Right atrium auricular region (tissue), 2 donors: ENCODE data around the gene BEAN1. TPM values are rescaled to one million over a fixed set of nuclear protein-coding genes. Genes with fewer than 3 reads are reported as not detected.

Experiments
- DNase-seq: peaks from one replicate; pipeline ENCODE4 v3.0.0-alpha.2; 2019; ENCODE audit warnings: low spot score
- H3K27ac ChIP-seq, 2 donors: fragments of 200-600 bp; sonication (generic); 1 replicate in 1 of 2; 2 replicates in 1 of 2; pipeline ENCODE4 v1.5.1; 2016 to 2019
- H3K27me3 ChIP-seq, 2 donors: fragments of 200-600 bp; sonication (generic); one replicate each; pipeline versions ENCODE4 v1.5.1 to v1.6.0; 2017 to 2019
- H3K36me3 ChIP-seq: fragments of 200-600 bp; sonication (generic); one replicate; pipeline ENCODE4 v1.5.1; 2016
- H3K4me1 ChIP-seq, 2 donors: fragments of 200-600 bp; sonication (generic); one replicate each; pipeline versions ENCODE4 v1.5.1 to v1.6.0; 2017 to 2019
- H3K4me3 ChIP-seq, 2 donors: fragments of 200-600 bp; sonication (generic); 1 replicate in 1 of 2; 2 replicates in 1 of 2; pipeline ENCODE4 v1.5.1; 2017 to 2019; ENCODE audit warnings: mild to moderate bottlenecking in 1 of 2, moderate library complexity in 1 of 2
- H3K9me3 ChIP-seq, 2 donors: fragments of 200-600 bp; sonication (generic); one replicate each; pipeline ENCODE4 v1.5.1; 2019
- total RNA-seq, 2 donors: library from RNA; depleted of rRNA; stranded (reverse); fragments of >200 nt; gene quantifications; one replicate each; pipeline ENCODE4 v1.1.0, GENCODE V29; 2016
- TF ChIP-seq, protein P1 (sequence below), 2 donors: fragments of 200-600 bp; sonication (generic); IDR thresholded peaks; one replicate each; pipeline ENCODE4 v1.5.1; 2019; ENCODE audit warnings: antibody characterized with exemption in 2 of 2

The BEAN1 gene
- total RNA-seq, 2 donors from 2014 or later = 0.48 to 0.75 TPM

DNA sequence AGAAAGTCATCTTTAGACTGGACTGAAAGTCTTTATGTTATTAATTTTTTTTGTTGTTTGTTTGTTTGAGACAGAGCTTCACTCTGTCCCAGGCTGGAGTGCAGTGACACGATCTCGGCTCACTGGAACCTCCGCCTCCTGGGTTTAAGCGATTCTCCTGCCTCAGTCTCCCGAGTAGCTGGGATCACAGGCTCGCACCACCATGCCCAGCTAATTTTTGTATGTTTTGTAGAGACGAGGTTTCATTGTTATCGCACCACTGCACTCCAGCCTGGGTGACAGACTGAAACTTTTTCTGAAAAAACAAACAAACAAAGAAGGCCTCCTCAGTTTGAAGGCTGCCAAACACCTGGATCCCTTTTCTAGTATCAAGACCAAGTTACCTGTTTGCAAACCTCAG lies 4.7 kb downstream of the BEAN1 start:
- Histone ChIP-seq H3K36me3 (no peaks in the 10 kb centered on the region), H3K27ac (no peak overlapping the region), H3K4me3 (no peak overlapping the region), H3K27me3 (no peaks in the 10 kb centered on the region), H3K4me1 (peaks cover 0 to 13% of the 10 kb centered on the region in 2 donors), H3K9me3 (no peaks in the 10 kb centered on the region)
- TF ChIP-seq, protein P1, sequence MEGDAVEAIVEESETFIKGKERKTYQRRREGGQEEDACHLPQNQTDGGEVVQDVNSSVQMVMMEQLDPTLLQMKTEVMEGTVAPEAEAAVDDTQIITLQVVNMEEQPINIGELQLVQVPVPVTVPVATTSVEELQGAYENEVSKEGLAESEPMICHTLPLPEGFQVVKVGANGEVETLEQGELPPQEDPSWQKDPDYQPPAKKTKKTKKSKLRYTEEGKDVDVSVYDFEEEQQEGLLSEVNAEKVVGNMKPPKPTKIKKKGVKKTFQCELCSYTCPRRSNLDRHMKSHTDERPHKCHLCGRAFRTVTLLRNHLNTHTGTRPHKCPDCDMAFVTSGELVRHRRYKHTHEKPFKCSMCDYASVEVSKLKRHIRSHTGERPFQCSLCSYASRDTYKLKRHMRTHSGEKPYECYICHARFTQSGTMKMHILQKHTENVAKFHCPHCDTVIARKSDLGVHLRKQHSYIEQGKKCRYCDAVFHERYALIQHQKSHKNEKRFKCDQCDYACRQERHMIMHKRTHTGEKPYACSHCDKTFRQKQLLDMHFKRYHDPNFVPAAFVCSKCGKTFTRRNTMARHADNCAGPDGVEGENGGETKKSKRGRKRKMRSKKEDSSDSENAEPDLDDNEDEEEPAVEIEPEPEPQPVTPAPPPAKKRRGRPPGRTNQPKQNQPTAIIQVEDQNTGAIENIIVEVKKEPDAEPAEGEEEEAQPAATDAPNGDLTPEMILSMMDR (IDR thresholded peaks at IDR 0.05) = no peak
- DNase-seq = no peak

DNA sequence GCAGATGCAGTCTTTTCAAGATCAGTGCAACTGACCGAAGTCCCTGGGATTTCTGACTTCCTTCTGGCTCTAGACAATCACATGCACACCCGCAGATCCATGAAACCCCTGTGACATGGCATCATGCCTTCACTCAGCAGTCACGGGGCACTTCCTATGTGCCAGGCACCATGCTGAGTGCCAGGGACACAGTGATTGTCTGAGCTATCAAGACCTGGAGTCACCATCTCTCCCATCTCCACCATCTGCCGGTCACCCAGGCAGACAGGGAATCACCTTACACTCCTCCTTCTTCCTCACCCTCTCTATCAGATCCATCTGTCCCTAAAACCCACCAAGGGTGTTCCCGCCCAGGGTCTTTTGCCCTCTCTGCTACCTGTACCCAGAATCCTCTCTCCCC lies 5.3 kb downstream of the BEAN1 start:
- no peaks in the 10 kb centered on the region for H3K36me3 ChIP-seq
- no peak for DNase-seq
- no peaks in the 10 kb centered on the region for H3K27me3 ChIP-seq
- H3K4me3 ChIP-seq = no peak overlapping the region
- H3K9me3 ChIP-seq = no peaks in the 10 kb centered on the region
- TF ChIP-seq, protein P1 (IDR thresholded peaks at IDR 0.05) = no peak
- H3K4me1 ChIP-seq = peaks cover 0 to 13% of the 10 kb centered on the region in 2 donors
- H3K27ac ChIP-seq = no peak overlapping the region

DNA sequence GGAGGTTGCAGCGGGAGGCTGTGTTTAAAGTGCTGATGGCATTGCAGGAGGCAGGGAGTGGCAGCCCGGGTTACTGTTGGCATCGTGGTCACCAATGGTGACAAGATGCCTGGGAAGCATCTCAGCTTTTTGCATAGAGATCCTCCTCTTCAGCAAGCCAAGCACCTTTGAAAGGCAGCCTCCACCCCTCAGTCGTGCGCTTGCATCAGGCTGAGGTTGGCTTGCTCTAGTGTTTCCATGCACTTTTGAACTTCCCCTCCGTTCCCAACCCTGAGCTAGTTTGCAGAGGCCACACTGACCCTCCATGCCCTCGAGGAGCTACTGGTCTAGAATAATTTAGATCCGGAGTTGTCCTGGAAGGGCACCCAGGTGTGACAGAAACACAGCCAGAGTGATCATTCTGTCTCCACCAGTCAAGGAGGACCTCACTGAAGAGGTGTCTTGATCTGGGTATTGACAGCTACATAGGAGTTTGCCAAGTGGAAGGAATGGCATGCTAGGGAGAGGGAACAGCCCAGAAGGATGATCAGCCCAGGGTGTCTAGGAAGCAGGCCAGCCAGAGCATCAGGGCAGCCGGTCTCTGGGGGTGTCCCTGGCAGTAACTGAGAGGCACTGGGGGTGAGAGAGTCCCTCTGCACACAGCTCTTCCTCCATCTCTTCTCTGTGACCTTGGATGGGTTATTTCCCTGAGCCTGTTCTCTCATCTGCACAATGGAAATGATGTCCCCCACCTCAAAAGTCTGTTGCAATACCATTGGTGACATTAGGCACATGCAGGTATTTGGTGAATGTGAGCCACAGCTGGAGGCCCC lies 7.7 kb downstream of the BEAN1 start:
- TF ChIP-seq, protein P1 (IDR thresholded peaks at IDR 0.05) = no peak
- H3K27me3 ChIP-seq = no peaks in the 10 kb centered on the region
- H3K27ac ChIP-seq = no peak overlapping the region
- no peak for DNase-seq
- H3K36me3 ChIP-seq = no peaks in the 10 kb centered on the region
- no peaks in the 10 kb centered on the region for H3K4me1 ChIP-seq
- H3K9me3 ChIP-seq = no peaks in the 10 kb centered on the region
- H3K4me3 ChIP-seq = no peak overlapping the region

DNA sequence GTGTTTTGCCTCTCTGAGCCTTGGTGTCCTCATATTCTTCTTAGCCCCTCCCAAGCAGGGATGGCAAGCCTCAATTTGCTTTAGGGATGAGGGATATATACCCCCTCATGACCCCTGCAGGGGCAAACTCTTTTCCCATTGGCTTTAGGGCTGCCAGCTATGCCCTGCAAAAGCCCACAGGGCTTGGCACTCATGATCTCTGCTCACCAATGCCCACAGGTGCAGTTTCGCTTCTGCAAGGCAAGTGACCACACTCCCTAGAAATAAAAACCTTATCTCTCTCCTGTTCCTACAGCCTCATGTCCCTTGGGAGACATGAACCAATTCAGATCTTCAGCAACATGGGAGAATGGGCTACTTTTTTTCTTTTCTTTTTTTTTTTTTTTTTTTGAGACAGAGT lies 8.8 kb downstream of the BEAN1 start:
- no peak overlapping the region for H3K27ac ChIP-seq
- no peak overlapping the region for H3K4me3 ChIP-seq
- H3K36me3 ChIP-seq = no peaks in the 10 kb centered on the region
- H3K9me3 ChIP-seq = no peaks in the 10 kb centered on the region
- TF ChIP-seq, protein P1 (IDR thresholded peaks at IDR 0.05) = no peak
- no peaks in the 10 kb centered on the region for H3K27me3 ChIP-seq
- DNase-seq = no peak
- no peaks in the 10 kb centered on the region for H3K4me1 ChIP-seq

DNA sequence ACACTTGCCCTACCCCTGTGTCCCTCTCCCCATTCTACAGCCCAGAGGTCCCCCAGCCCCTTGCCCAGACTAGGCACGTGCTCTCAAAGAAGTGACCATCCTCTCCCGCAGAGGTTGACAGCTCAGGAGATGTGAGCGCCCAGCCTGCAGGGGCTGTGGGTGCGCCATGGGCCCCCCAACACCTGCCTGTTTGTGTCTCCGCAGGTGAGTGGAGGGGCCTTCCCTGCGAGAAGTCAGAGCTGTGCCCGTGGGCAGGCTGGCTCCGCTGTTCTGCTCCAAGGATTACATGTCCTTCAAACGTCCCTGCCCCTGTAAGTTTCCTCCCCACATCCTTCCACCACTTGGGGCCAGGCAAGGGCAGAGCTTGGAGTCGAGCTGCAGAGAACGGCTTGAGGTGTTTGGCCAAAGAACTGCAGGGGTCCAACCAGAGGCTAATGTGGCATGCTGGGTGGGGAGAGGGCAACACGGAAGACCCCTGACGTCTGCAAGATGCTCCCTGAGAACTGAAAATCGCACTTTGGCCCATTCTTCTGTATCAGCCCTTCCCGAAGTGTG lies 10.4 kb downstream of the BEAN1 start:
- Histone ChIP-seq H3K27ac (no peak overlapping the region), H3K4me1 (no peaks in the 10 kb centered on the region), H3K4me3 (no peak overlapping the region), H3K36me3 (no peaks in the 10 kb centered on the region), H3K27me3 (no peaks in the 10 kb centered on the region), H3K9me3 (no peaks in the 10 kb centered on the region)
- DNase-seq = no peak
- TF ChIP-seq, protein P1 (IDR thresholded peaks at IDR 0.05) = no peak
